HG03354 (cell line): Measurements from ENCODE around the gene COG5.
"Not testable (repeated sequence)": the region's sequence is repeated elsewhere in the genome, so short reads cannot be mapped to it uniquely, and the experiment has no call there.

ENCODE experiments used
- ATAC-seq: cut with Tn5 transposase; IDR thresholded peaks from one replicate; pipeline ENCODE4 v1.9.1; 2021; ENCODE audit warnings: mild to moderate bottlenecking; ENCODE audit not compliant: unreplicated experiment, poor library complexity, severe bottlenecking

The COG5 gene

GRCh38 chr7:107251963-107252362 is 311.8 kb downstream of the COG5 start:
- no peak for ATAC-seq

GRCh38 chr7:107248551-107249316 is 315.0 kb downstream of the COG5 start:
- ATAC-seq = no peak

- not testable (repeated sequence) for ATAC-seq
Measured at GRCh38 chr7:107246836-107247235, 316.9 kb downstream of the COG5 start.

GRCh38 chr7:107244613-107245012 is 319.1 kb downstream of the COG5 start:
- ATAC-seq = no peak

- no peak for ATAC-seq
Measured at GRCh38 chr7:107242267-107242666, 321.5 kb downstream of the COG5 start.

- no peak for ATAC-seq
Measured at GRCh38 chr7:107237451-107237850, 326.3 kb downstream of the COG5 start.

GRCh38 chr7:107236862-107237261 is 326.9 kb downstream of the COG5 start:
- no peak for ATAC-seq

- ATAC-seq = no peak
Measured at GRCh38 chr7:107234436-107234835, 329.3 kb downstream of the COG5 start.

GRCh38 chr7:107233981-107234380 is 329.7 kb downstream of the COG5 start:
- ATAC-seq = no peak

- ATAC-seq = no peak
Measured at GRCh38 chr7:107233174-107233573, 330.5 kb downstream of the COG5 start.

GRCh38 chr7:107232568-107233090 is 331.1 kb downstream of the COG5 start:
- ATAC-seq = no peak

- no peak for ATAC-seq
Measured at GRCh38 chr7:107230334-107230733, 333.4 kb downstream of the COG5 start.

GRCh38 chr7:107228291-107228690 is 335.4 kb downstream of the COG5 start:
- ATAC-seq = no peak

- ATAC-seq = no peak
Measured at GRCh38 chr7:107224374-107225223, 339.1 kb downstream of the COG5 start.

- not testable (repeated sequence) for ATAC-seq
Measured at GRCh38 chr7:107220806-107221205, 342.9 kb downstream of the COG5 start.

- ATAC-seq = no peak
Measured at GRCh38 chr7:107220356-107220755, 343.4 kb downstream of the COG5 start.

GRCh38 chr7:107219563-107220244 is 344.0 kb downstream of the COG5 start:
- no peak for ATAC-seq

- no peak for ATAC-seq
Measured at GRCh38 chr7:107213945-107214344, 349.8 kb downstream of the COG5 start.

GRCh38 chr7:107213193-107213788 is 350.4 kb downstream of the COG5 start:
- no peak for ATAC-seq

- ATAC-seq = no peak
Measured at GRCh38 chr7:107212725-107213124, 351.0 kb downstream of the COG5 start.
